H9 (cell line): Measurements from ENCODE around the gene SCNN1G. TPM values are rescaled to one million over a fixed set of nuclear protein-coding genes. Genes with fewer than 3 reads are reported as not detected.

Source experiments
- DNase-seq: peaks from one replicate; pipeline ENCODE4 v3.0.0-alpha.2; 2017
- H2AFZ ChIP-seq: one replicate; pipeline ENCODE4 v1.6.1; 2013; ENCODE audit warnings: mild to moderate bottlenecking, low read length, control low read depth, moderate library complexity
- H2AK5ac ChIP-seq: 2 replicates; pipeline ENCODE4 v1.6.1; 2013; ENCODE audit warnings: low read length, control low read depth, mixed read lengths; ENCODE audit not compliant: insufficient read length
- H2BK120ac ChIP-seq: one replicate; pipeline ENCODE4 v1.6.1; 2013; ENCODE audit warnings: low read depth, mild to moderate bottlenecking, low read length, control low read depth, inconsistent platforms; ENCODE audit not compliant: poor library complexity, severe bottlenecking
- H2BK12ac ChIP-seq: 2 replicates; pipeline ENCODE4 v1.6.1; 2013; ENCODE audit warnings: low read length, control low read depth, mixed read lengths, low read depth; ENCODE audit not compliant: insufficient read length
- H2BK15ac ChIP-seq: 2 replicates; pipeline ENCODE4 v1.6.1; 2013; ENCODE audit warnings: low read depth, low read length, control low read depth
- H2BK20ac ChIP-seq: one replicate; pipeline ENCODE4 v1.6.1; 2013; ENCODE audit warnings: low read depth, mild to moderate bottlenecking, low read length, control low read depth, inconsistent platforms; ENCODE audit not compliant: poor library complexity, severe bottlenecking
- H2BK5ac ChIP-seq: 2 replicates; pipeline ENCODE4 v1.6.1; 2013; ENCODE audit warnings: low read length, control low read depth, mixed read lengths; ENCODE audit not compliant: insufficient read length
- H3K14ac ChIP-seq: 2 replicates; pipeline ENCODE4 v1.6.1; 2013; ENCODE audit warnings: low read length, control low read depth; ENCODE audit not compliant: insufficient read depth
- H3K18ac ChIP-seq: 2 replicates; pipeline ENCODE4 v1.6.1; 2013; ENCODE audit warnings: low read depth, mild to moderate bottlenecking, mixed read lengths, low read length, control low read depth; ENCODE audit not compliant: insufficient read length
- H3K23ac ChIP-seq: 2 replicates; pipeline ENCODE4 v1.6.1; 2013; ENCODE audit warnings: low read length, control low read depth, mixed read lengths, low read depth; ENCODE audit not compliant: insufficient read length
- H3K23me2 ChIP-seq: 2 replicates; pipeline ENCODE4 v1.6.1; 2013; ENCODE audit warnings: low read depth, mild to moderate bottlenecking, mixed read lengths, low read length, control low read depth; ENCODE audit not compliant: insufficient read length, poor library complexity, severe bottlenecking
- H3K27ac ChIP-seq: 2 replicates; pipeline ENCODE4 v1.5.1; 2013; ENCODE audit warnings: low read length, control low read depth, mixed read lengths, low read depth; ENCODE audit not compliant: insufficient read length
- H3K27me3 ChIP-seq: 2 replicates; pipeline ENCODE4 v1.6.1; 2013; ENCODE audit warnings: low read length, control low read depth, inconsistent platforms; ENCODE audit not compliant: insufficient read depth
- H3K4ac ChIP-seq: 2 replicates; pipeline ENCODE4 v1.6.1; 2013; ENCODE audit warnings: low read depth, mild to moderate bottlenecking, control low read depth, inconsistent platforms, low read length, moderate library complexity
- H3K4me1 ChIP-seq: 2 replicates; pipeline ENCODE4 v1.6.1; 2013; ENCODE audit warnings: low read length, control low read depth, inconsistent platforms; ENCODE audit not compliant: insufficient read depth
- H3K4me2 ChIP-seq: 2 replicates; pipeline ENCODE4 v1.6.1; 2013; ENCODE audit warnings: low read length, control low read depth, mixed read lengths; ENCODE audit not compliant: insufficient read length, insufficient read depth
- H3K56ac ChIP-seq: 2 replicates; pipeline ENCODE4 v1.6.1; 2013; ENCODE audit warnings: low read depth, mild to moderate bottlenecking, mixed read lengths, low read length, control low read depth; ENCODE audit not compliant: insufficient read length
- H3K79me1 ChIP-seq: 2 replicates; pipeline ENCODE4 v1.6.1; 2013; ENCODE audit warnings: low read depth, mild to moderate bottlenecking, moderate library complexity, low read length, control low read depth, inconsistent platforms; ENCODE audit not compliant: insufficient read depth, poor library complexity, severe bottlenecking
- H3K79me2 ChIP-seq: 2 replicates; pipeline ENCODE4 v1.6.1; 2013; ENCODE audit warnings: low read length, control low read depth, inconsistent platforms; ENCODE audit not compliant: insufficient read depth
- H3K9ac ChIP-seq: 2 replicates; pipeline ENCODE4 v1.6.1; 2013; ENCODE audit warnings: low read length, control low read depth, mixed read lengths; ENCODE audit not compliant: insufficient read length; ENCODE audit errors: extremely low read depth
- H3K9me3 ChIP-seq: one replicate; pipeline ENCODE4 v1.6.1; 2013; ENCODE audit warnings: low read depth, low read length, inconsistent platforms; ENCODE audit not compliant: control insufficient read depth
- H3T11ph ChIP-seq: one replicate; pipeline ENCODE4 v1.6.1; 2013; ENCODE audit warnings: mild to moderate bottlenecking, low read length, control low read depth, inconsistent platforms
- H4K20me1 ChIP-seq: one replicate; pipeline ENCODE4 v1.6.1; 2013; ENCODE audit not compliant: control insufficient read depth, insufficient read length, insufficient read depth
- H4K5ac ChIP-seq: 2 replicates; pipeline ENCODE4 v1.6.1; 2013; ENCODE audit warnings: low read depth, mild to moderate bottlenecking, mixed read lengths, low read length, control low read depth; ENCODE audit not compliant: insufficient read length
- H4K8ac ChIP-seq: replicated peaks from 2 replicates; pipeline ENCODE4 v1.6.1; 2013; ENCODE audit warnings: low read length, control low read depth, mixed read lengths, low read depth; ENCODE audit not compliant: insufficient read length
- H4K91ac ChIP-seq: 2 replicates; pipeline ENCODE4 v1.6.1; 2013; ENCODE audit warnings: low read depth, mild to moderate bottlenecking, moderate library complexity, mixed read lengths, low read length, control low read depth; ENCODE audit not compliant: insufficient read length
- H3K27ac Mint-ChIP-seq, 3 experiments: 2 replicates in 2 of 3; 3 replicates in 1 of 3; pipeline ENCODE4 v1.8.0; 2020 to 2021; ENCODE audit warnings: mixed read lengths in 3 of 3, mild to moderate bottlenecking in 1 of 3, moderate library complexity in 1 of 3
- H3K27me3 Mint-ChIP-seq: 2 replicates; pipeline ENCODE4 v1.8.0; 2021; ENCODE audit warnings: low read depth, mild to moderate bottlenecking, moderate library complexity, mixed read lengths
- H3K36me3 Mint-ChIP-seq, 3 experiments: 2 replicates in 2 of 3; 3 replicates in 1 of 3; pipeline ENCODE4 v1.8.0; 2020 to 2021; ENCODE audit warnings: low read depth in 3 of 3, mixed read lengths in 3 of 3; ENCODE audit not compliant: insufficient read depth in 1 of 3
- H3K4me1 Mint-ChIP-seq, 2 experiments: 2 replicates each; pipeline ENCODE4 v1.8.0; 2020; ENCODE audit warnings: mixed read lengths in 2 of 2
- H3K4me3 Mint-ChIP-seq, 2 experiments: 2 replicates in 1 of 2; 3 replicates in 1 of 2; pipeline ENCODE4 v1.8.0; 2020 to 2021; ENCODE audit warnings: mild to moderate bottlenecking in 2 of 2, mixed read lengths in 2 of 2, moderate library complexity in 1 of 2
- H3K9me3 Mint-ChIP-seq, 2 experiments: 2 replicates in 1 of 2; 3 replicates in 1 of 2; pipeline ENCODE4 v1.8.0; 2020; ENCODE audit warnings: mild to moderate bottlenecking in 2 of 2, mixed read lengths in 2 of 2, moderate library complexity in 1 of 2
- CTCF ChIP-seq: fragments of 200-600 bp; sonication (generic); conservative IDR thresholded peaks from 3 replicates; pipeline ENCODE4 v1.8.0; 2021; ENCODE audit warnings: antibody characterized with exemption, mild to moderate bottlenecking
- WGBS: extraction: QIAGEN DNeasy Blood & Tissue Kit; methylation state at CpG from one replicate; pipeline ENCODE4 v1.1.7; 2013; ENCODE audit warnings: missing lambda C conversion rate, low lambda C conversion rate, mixed read lengths; ENCODE audit not compliant: insufficient read length; ENCODE audit errors: extremely low coverage; 5-methylcytosine and 5-hydroxymethylcytosine counted together
- total RNA-seq: library from RNA; stranded (reverse); gene quantifications from 2 replicates; pipeline ENCODE4 v1.2.1, GENCODE V29; 2021

The SCNN1G gene
- total RNA-seq, 1 experiment from 2014 or later: 0.74 TPM

DNA sequence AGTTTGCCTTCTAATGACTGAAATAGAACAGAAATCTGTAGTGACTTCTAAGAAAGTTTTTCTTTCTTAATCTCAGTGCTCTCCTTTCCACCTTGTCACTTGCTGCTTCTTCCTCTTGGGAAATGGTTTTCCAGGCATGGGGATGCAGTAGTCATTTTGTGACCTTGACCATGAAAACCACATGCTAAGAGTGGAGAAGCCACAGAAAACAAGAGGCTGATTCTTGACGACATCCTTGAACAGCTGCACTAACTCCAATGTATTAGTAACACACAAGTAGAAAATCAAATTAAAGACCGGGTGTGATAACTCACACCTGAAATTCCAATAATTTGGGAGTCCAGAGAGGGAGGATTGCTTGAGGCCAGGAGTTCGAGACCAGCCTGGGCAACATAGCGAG is 17.8 kb upstream of the SCNN1G start:
- Histone ChIP-seq H4K20me1 (no peaks in the 10 kb centered on the region), H3K27ac (no peak overlapping the region), H3K23ac (no peak overlapping the region), H3K18ac (no peak overlapping the region), H3K23me2 (no peaks in the 10 kb centered on the region), H2BK20ac (no peak overlapping the region), H3K14ac (no peak overlapping the region), H3K79me1 (no peaks in the 10 kb centered on the region), H2AK5ac (no peak overlapping the region), H3K27me3 (no peaks in the 10 kb centered on the region), H2BK120ac (no peak overlapping the region), H2AFZ (no peak overlapping the region), H2BK5ac (no peak overlapping the region), H4K5ac (no peak overlapping the region), H3K4me1 (no peaks in the 10 kb centered on the region), H3K4ac (no peak overlapping the region), H3K9me3 (no peaks in the 10 kb centered on the region), H3K4me2 (no peak overlapping the region), H2BK12ac (no peak overlapping the region), H3K79me2 (no peaks in the 10 kb centered on the region), H3K9ac (no peak overlapping the region), H4K8ac (no peak overlapping the region), H3K56ac (no peak overlapping the region), H2BK15ac (no peak overlapping the region), H3T11ph (no peak overlapping the region), H4K91ac (no peak overlapping the region)
- H3K9me3 Mint-ChIP-seq: peaks cover 6% of the 10 kb centered on the region in 2 experiments
- WGBS: no CpG with 5 or more reads among the region's 4 CpGs
- no peak for TF ChIP-seq CTCF
- DNase-seq: no peak
- peaks cover 9 to 11% of the 10 kb centered on the region in 2 experiments for H3K4me1 Mint-ChIP-seq
- no peak overlapping the region for H3K4me3 Mint-ChIP-seq
- H3K36me3 Mint-ChIP-seq: peaks cover 3 to 5% (median 4%) of the 10 kb centered on the region in 3 experiments
- no peak overlapping the region for H3K27ac Mint-ChIP-seq
- peaks cover 5% of the 10 kb centered on the region; the same call in 1 of the 2 replicates for H3K27me3 Mint-ChIP-seq
